HG03045 (cell line): ENCODE measurements around the gene SLC49A4.

Experiments
- ATAC-seq: cut with Tn5 transposase; IDR thresholded peaks from one replicate; pipeline ENCODE4 v1.9.1; 2021; ENCODE audit warnings: mild to moderate bottlenecking, moderate library complexity; ENCODE audit not compliant: unreplicated experiment

Gene SLC49A4

GRCh38 chr3:122843604-122844003 is 48.7 kb downstream of the SLC49A4 start:
- ATAC-seq = no peak

GRCh38 chr3:122857019-122857418 is 62.1 kb downstream of the SLC49A4 start:
- ATAC-seq = no peak

GRCh38 chr3:122858373-122858772 is 63.5 kb downstream of the SLC49A4 start:
- ATAC-seq = no peak

- ATAC-seq = no peak
Measured at GRCh38 chr3:122859021-122859805, 64.3 kb downstream of the SLC49A4 start.

GRCh38 chr3:122862381-122862780 is 67.5 kb downstream of the SLC49A4 start:
- ATAC-seq = no peak

GRCh38 chr3:122864498-122864897 is 69.6 kb downstream of the SLC49A4 start:
- no peak for ATAC-seq

GRCh38 chr3:122868322-122868721 is 73.5 kb downstream of the SLC49A4 start:
- no peak for ATAC-seq

- no peak for ATAC-seq
Measured at GRCh38 chr3:122873741-122874515, 79.1 kb downstream of the SLC49A4 start.

GRCh38 chr3:122875547-122876127 is 80.8 kb downstream of the SLC49A4 start:
- ATAC-seq = no peak

GRCh38 chr3:122880173-122880572 is 85.3 kb downstream of the SLC49A4 start:
- no peak for ATAC-seq

- ATAC-seq = no peak
Measured at GRCh38 chr3:122880624-122881023, 85.8 kb downstream of the SLC49A4 start.

- no peak for ATAC-seq
Measured at GRCh38 chr3:122882361-122882947, 87.6 kb downstream of the SLC49A4 start.

GRCh38 chr3:122886251-122886650 is 91.4 kb downstream of the SLC49A4 start:
- ATAC-seq = no peak

GRCh38 chr3:122886946-122887345 is 92.1 kb downstream of the SLC49A4 start:
- no peak for ATAC-seq

GRCh38 chr3:122890077-122890719 is 95.3 kb downstream of the SLC49A4 start:
- no peak for ATAC-seq

- ATAC-seq = no peak
Measured at GRCh38 chr3:122890720-122891220, 95.9 kb downstream of the SLC49A4 start.

GRCh38 chr3:122892118-122892960 is 97.5 kb downstream of the SLC49A4 start:
- no peak for ATAC-seq

- ATAC-seq = no peak
Measured at GRCh38 chr3:122893282-122893681, 98.4 kb downstream of the SLC49A4 start.

- ATAC-seq = no peak
Measured at GRCh38 chr3:122893754-122894668, 99.1 kb downstream of the SLC49A4 start.
